ENCODE results near the gene PYGM.

The PYGM gene

GRCh38 chr11:64752175-64752970, 7.4 kb downstream of the PYGM start:
- no peak for DNase-seq

GRCh38 chr11:64751580-64751979, 8.2 kb downstream of the PYGM start:
- no peak for DNase-seq

- DNase-seq: no peak
Observed at GRCh38 chr11:64751136-64751535, 8.6 kb downstream of the PYGM start.

GRCh38 chr11:64750361-64751054, 9.3 kb downstream of the PYGM start:
- DNase-seq: no peak

DNA sequence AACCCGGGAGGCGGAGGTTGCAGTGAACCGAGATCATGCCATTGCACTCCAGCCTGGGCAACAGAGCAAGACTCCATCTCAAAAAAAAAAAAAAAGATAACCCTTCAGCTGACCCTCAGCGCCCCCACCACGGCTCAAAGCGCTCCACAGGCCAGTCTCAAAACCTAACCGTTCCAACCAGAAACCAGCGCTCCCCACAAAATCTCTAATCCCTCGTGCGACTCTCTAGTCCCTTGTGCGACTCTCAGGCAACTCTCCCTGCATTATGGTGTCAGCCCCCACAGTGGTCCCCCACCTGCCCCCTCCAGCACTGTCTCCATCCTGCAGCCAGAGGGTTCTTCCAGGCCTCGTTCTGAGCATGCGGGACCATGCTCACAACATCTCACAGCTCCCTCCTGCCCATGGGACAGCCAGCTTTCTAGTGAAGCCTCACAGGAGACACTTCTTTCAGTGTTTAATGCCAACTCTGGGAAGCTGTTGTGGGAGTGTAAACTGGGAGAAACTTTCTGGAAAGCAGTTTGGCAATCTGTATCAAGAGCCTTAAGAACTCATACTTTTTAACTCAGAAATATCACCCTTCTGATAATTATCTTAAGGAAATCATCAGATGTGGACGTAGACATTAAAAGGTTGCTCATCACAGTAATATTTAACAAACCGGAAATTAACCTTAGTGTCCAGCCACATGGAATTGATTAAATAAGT, 11.7 kb downstream of the PYGM start:
- DNase-seq: no peak

DNA sequence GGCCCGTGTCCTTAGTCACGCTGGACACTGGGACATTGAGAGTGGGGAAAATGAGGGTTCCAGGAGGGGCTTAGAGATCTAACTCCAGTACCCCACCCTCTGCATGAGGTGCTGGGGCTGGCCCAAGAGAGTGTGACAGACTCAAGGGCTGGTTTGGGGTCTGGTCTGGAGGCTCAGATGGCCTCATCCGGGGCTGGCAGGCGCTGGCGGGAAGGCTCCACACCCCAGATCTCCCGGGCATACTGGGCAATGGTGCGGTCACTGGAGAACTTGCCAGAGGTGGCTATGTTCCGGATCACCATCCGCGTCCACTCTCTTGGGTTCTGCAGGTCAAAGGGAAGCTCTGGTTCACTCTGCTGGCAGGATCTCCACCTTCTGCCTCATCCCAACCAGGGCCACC, 13.3 kb downstream of the PYGM start:
- DNase-seq: no peak

- peak; percentile 45 to 52 for DNase-seq
Observed at GRCh38 chr11:64745521-64746328, 14.0 kb downstream of the PYGM start.

- peak; percentile 66 to 72 for DNase-seq
Observed at GRCh38 chr11:64745189-64745520, 14.6 kb downstream of the PYGM start.

DNA sequence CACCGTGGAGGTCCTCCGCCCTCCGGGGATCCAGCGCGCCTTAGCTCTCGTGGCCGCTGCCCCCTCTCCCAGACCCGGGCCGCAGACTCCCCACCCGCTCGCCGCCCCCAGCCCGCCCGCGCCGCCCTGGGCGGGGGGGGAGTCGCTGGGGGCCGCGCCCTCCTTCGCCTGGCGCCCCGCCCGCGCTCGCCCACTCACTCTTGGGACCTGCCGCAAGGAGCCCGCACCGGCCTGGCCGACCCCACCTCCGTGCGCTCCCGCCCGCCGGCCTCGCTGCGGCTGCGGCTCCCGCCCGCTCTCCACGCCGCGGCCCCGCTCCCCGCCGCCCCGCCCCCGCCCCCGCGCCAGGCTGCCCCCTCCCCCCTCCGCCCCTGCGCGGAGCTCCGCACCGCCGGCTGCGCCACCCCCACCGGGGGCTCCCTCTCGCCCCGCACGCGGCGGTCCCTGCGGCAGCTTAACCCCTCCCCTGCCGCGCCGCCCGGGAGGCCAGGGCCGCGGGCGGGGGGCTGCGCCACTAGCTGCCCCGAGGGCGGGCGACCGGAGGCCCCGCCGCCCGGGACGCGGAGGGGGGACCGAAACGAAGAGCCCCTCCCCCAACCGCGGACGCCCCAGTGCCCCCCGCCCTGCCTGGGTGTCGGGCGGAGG, 15.1 kb downstream of the PYGM start:
- no peak for DNase-seq

- DNase-seq: peak; percentile 75 to 81
Observed at GRCh38 chr11:64743591-64744543, 15.9 kb downstream of the PYGM start, which contains the start of gene RASGRP2. RASGRP2 (minus strand) TSS chr11:64744142; CDS start chr11:64742866, 1,276 bp downstream.

- DNase-seq: peak; percentile 52 to 70
Observed at GRCh38 chr11:64742889-64743590, 16.7 kb downstream of the PYGM start.

DNA sequence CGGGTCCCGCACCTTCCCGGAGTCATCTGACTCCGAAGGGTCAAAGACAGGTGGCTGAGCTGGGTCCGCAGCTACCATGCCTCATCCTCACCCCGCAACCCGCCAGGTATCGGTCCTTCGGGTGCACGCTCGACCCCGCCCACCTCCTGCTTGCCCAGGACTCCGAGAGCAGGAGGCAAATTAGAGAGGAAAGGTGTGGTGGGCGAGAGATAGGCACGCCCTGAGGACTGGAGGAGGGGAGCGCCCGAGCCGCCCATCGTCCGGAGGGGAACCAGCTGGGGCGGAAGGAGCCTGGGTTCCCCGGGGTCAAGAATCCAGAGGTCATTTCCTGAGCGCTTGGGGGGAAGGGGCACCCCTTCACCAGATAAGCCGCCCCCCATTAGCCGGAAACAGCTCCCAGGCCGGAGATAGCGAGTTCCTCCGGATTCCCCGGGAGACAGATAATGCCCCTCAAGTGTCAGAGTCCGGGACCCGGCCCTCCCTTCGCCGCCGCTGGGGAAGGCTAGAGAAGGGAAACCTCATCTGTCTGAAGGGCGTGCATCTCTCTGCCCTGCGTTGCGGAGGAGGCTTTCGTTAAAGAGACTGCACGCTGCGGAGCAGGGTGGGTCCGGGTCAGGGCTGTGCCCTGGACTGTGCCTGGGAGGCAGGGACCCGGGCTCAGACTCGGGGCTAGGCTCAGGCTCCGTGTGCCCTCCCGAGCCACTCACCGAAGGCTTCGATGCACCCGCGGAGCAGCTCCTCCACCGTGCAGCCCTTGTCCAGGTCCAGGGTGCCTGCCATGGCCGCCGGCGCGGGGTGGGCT, 17.5 kb downstream of the PYGM start:
- DNase-seq: peak in 1 of 2 experiments; percentile 19

GRCh38 chr11:64741375-64742086, 18.2 kb downstream of the PYGM start:
- no peak for DNase-seq

- DNase-seq: no peak
Observed at GRCh38 chr11:64739871-64740270, 19.9 kb downstream of the PYGM start.

DNA sequence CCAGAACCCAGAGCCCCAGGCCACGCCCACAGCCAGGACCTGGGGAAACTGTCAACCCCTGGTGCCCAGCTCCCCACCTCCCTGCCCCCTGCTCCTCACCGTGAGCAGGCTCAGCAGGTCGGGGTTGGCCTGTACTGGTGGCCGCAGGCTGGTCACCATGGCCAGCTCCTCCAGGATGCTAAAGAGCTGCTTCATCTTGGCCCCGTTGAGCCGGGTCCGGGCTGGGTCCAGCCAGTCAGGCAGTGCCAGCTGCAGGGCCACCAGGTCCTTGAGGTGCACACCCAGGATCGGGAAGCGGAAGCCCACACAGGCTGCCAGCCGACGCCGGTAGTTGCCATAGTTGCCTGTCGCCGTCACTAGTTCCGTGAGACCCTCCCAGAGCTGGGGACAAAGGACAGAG, 23.1 kb downstream of the PYGM start:
- no peak for DNase-seq

GRCh38 chr11:64735725-64736259, 24.0 kb downstream of the PYGM start:
- no peak for DNase-seq

GRCh38 chr11:64734811-64735724, 24.7 kb downstream of the PYGM start:
- DNase-seq: no peak
